Heart right ventricle (tissue), 16 donors: ENCODE data around the gene FLT4. TPM values are rescaled to one million over a fixed set of nuclear protein-coding genes. Genes with fewer than 3 reads are reported as not detected.

ENCODE experiments used
- ATAC-seq, 8 donors: fragments of 200-7000 bp; cut with Tn5 transposase; one replicate each; pipeline ENCODE4 v1.9.1; 2020; ENCODE audit warnings: mild to moderate bottlenecking in 8 of 8, moderate library complexity in 8 of 8, moderate number of reproducible peaks in 1 of 8
- DNase-seq, 2 donors: peaks; one replicate each; pipeline ENCODE4 v3.0.0-alpha.2; 2020
- H3K27ac ChIP-seq, 10 donors: fragments of 200-600 bp; sonication (generic) in 2 of 10; one replicate each; pipeline versions ENCODE4 v1.5.0 to v1.8.0; 2020 to 2022; ENCODE audit warnings: mild to moderate bottlenecking in 3 of 10
- H3K27me3 ChIP-seq, 7 donors: fragments of 200-600 bp; one replicate each; pipeline ENCODE4 v1.8.0; 2021 to 2022; ENCODE audit warnings: mild to moderate bottlenecking in 2 of 7
- H3K36me3 ChIP-seq, 9 donors: fragments of 200-600 bp; sonication (generic) in 1 of 9; one replicate each; pipeline versions ENCODE4 v1.5.0 to v1.8.0; 2020 to 2022; ENCODE audit warnings: mild to moderate bottlenecking in 2 of 9
- H3K4me1 ChIP-seq, 9 donors: fragments of 200-600 bp; sonication (generic) in 1 of 9; one replicate each; pipeline versions ENCODE4 v1.5.0 to v1.8.0; 2020 to 2022; ENCODE audit warnings: mild to moderate bottlenecking in 4 of 9
- H3K4me3 ChIP-seq, 10 donors: fragments of 200-600 bp; sonication (generic) in 2 of 10; one replicate each; pipeline versions ENCODE4 v1.5.0 to v1.8.0; 2020 to 2022; ENCODE audit warnings: mild to moderate bottlenecking in 7 of 10, moderate library complexity in 2 of 10
- H3K9me3 ChIP-seq, 11 donors: fragments of 200-600 bp in 10 of 11; sonication (generic) in 2 of 11; one replicate each; pipeline versions ENCODE4 v1.5.0 to v1.8.0; 2013 to 2022; ENCODE audit warnings: mild to moderate bottlenecking in 2 of 11, control low read depth in 1 of 11, moderate library complexity in 1 of 11
- WGBS, 2 donors: extraction: QIAGEN DNeasy Blood & Tissue Kit; methylation state at CpG; one replicate each; pipeline ENCODE4 v1.1.7; 2013; ENCODE audit warnings: inconsistent platforms in 1 of 2; 5-methylcytosine and 5-hydroxymethylcytosine counted together
- intact Hi-C, 10 donors: fragments of 100-400 bp; cut with DNase I; formaldehyde crosslinking; loops; one replicate each; pipeline versions ENCODE4 v1.11.1 to v1.14.2; 2022
- polyA plus RNA-seq, 2 donors: library from polyadenylated mRNA; stranded (reverse); fragments of 200-250 nt; gene quantifications; one replicate each; pipeline ENCODE4 v1.2.3, GENCODE V29; 2013
- total RNA-seq, 10 donors: library from RNA; stranded (reverse); fragmentation: NEBNext Ultra II Directional in 3 of 10; extraction: Animal tissue kit (Norgen Biotek cat#: 25700) in 3 of 10; gene quantifications; one replicate each; pipeline versions ENCODE4 v1.2.1 to v1.2.4, GENCODE V29; 2021 to 2023
- TF ChIP-seq, protein P1 (sequence below), 9 donors: fragments of 200-600 bp; sonication (generic) in 2 of 9; IDR thresholded peaks; one replicate each; pipeline versions ENCODE4 v1.5.0 to v1.8.0; 2021 to 2022; ENCODE audit warnings: antibody characterized with exemption in 9 of 9, mild to moderate bottlenecking in 5 of 9, moderate library complexity in 1 of 9
- donor health status: Arrhythmogenic right ventricular cardiomyopathy.
- donor health status: ischemic (EF 13 %, LVEDD 7.1; RV severe dilation, severe dysfunction).
- donor health status: healthy with polysubstance abuse.
- donor health status: DM: no; HTN: yes; CAD: no.
- donor health status: DM: no; HTN: no; CAD: no.
- donor health status: ischemic (EF 25% LVEDD 6.9; RV normal size, moderate dysfunction).
- donor health status: ischemic (EF 25% LVEDD 5.7; RV mildly dilated, moderate dysfunction).
- donor health status: healthy.
- donor health status: DM: yes; HTN: yes; CAD: no.
- donor health status: Ischemic cardiomyopathy.
- donor health status: ischemic (EF 35%, LVEDD 5.7; RV mildly dilated, moderate dysfunction).
- donor health status: nonischemic (EF 11% LVEDD 7.7; RV severe dilation, severe dysfunction).
- donor health status: DM: yes; HTN: yes; CAD: no.
- donor health status: PGD.
- donor health status: ischemic (EF 29% LVEDD 5.4; RV normal size, mild dysfunction).
- donor health status: nonischemic (EF 23%, LVEDD 6.1; RV moderate dilation, normal function).

Gene FLT4
- total and polyA plus RNA-seq, 12 donors, result 3.8 to 10.8 (median 6.3) TPM

DNA sequence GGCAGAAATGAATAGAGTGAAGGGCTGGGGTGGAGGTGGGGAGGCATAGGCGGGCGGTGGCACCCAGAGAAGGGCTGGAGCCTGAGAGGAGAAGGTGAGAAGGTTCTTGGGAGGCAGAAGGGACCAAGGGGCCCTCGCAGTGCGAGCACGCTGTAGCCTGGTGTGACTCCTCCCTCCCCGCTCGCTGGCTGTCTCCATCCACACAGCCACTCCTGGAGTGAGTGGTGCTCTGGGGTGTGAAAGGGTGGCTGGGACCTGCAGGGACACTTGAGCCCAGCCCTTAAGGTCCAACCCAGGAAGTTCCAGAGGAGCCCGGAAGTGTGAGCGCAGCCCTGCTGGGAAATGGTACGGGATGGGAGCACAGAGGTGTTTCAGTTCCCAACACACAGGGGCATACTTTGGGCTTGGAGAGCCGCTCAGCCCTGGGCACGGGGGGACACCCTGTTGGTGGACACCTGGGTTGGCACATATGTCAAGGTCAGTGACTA is 48.8 kb downstream of the FLT4 start:
- no peaks in the 10 kb centered on the region for H3K36me3 ChIP-seq
- no peak for ATAC-seq
- no peak overlapping the region for H3K4me3 ChIP-seq
- H3K4me1 ChIP-seq, result no peaks in the 10 kb centered on the region
- no peaks in the 10 kb centered on the region for H3K9me3 ChIP-seq
- peaks cover 0 to 2% (median 0%) of the 10 kb centered on the region in 7 donors for H3K27me3 ChIP-seq
- intact Hi-C loops, result no loop called here
- no peak overlapping the region for H3K27ac ChIP-seq
- WGBS, 2 donors, result 81 to 83% methylated on average over 12 of the region's 12 CpGs
- DNase-seq, result no peak
- TF ChIP-seq, protein P1, sequence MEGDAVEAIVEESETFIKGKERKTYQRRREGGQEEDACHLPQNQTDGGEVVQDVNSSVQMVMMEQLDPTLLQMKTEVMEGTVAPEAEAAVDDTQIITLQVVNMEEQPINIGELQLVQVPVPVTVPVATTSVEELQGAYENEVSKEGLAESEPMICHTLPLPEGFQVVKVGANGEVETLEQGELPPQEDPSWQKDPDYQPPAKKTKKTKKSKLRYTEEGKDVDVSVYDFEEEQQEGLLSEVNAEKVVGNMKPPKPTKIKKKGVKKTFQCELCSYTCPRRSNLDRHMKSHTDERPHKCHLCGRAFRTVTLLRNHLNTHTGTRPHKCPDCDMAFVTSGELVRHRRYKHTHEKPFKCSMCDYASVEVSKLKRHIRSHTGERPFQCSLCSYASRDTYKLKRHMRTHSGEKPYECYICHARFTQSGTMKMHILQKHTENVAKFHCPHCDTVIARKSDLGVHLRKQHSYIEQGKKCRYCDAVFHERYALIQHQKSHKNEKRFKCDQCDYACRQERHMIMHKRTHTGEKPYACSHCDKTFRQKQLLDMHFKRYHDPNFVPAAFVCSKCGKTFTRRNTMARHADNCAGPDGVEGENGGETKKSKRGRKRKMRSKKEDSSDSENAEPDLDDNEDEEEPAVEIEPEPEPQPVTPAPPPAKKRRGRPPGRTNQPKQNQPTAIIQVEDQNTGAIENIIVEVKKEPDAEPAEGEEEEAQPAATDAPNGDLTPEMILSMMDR (IDR thresholded peaks at IDR 0.05), result no peak

DNA sequence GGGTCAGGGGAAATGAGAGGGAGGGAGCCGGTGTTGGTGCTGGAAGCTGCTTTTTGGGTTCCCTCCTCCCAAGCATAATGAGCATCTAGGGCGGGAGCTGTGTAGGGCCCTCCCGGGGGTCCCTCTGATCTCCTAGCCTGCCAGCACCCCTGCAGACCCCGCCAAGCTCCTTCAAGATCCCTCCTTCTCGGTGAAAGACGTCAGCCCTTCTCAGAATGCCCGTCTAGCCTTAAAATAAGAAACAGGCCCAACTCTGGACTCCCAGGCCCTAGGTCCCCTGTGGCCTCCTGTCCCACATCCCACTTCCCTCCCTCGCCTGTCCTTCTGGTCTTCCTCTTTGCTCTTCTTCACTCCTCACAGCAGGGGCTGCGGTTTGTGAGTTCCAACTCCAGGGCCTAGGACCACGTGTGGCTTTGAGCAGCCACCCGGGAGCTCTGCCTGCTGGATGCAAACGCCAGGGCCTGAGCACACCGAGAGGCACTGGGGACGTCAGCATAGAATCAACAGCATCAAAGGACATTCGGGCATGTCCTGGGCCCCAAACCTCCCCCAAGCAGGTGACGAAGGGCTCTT is 49.3 kb downstream of the FLT4 start:
- Histone ChIP-seq H3K27me3 (no peaks in the 10 kb centered on the region), H3K4me1 (no peaks in the 10 kb centered on the region), H3K36me3 (no peaks in the 10 kb centered on the region), H3K4me3 (no peak overlapping the region), H3K9me3 (no peaks in the 10 kb centered on the region), H3K27ac (no peak overlapping the region)
- DNase-seq, result no peak
- intact Hi-C loops, result no loop called here
- TF ChIP-seq, protein P1 (IDR thresholded peaks at IDR 0.05), result no peak
- ATAC-seq, result no peak
- WGBS, 2 donors, result 73 to 76% methylated on average over 15 to 16 of the region's 16 CpGs

DNA sequence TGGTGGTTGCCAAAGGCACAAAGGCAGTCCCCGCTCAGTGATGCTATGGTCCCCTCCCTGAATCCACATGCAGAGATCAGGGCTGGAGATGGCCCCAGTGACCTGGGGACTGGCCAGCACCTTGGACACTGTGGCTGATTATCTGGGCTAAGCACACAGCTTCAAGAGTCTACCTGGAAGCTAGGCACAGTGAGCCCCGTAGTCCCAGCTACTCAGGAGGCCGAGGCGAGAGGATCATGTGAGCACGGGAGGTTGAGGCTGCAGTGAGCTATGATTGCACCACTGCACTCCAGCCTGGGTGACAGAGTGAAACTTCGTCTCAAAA is 49.8 kb downstream of the FLT4 start:
- Histone ChIP-seq H3K4me3 (no peak overlapping the region), H3K4me1 (no peaks in the 10 kb centered on the region), H3K9me3 (no peaks in the 10 kb centered on the region), H3K27me3 (no peaks in the 10 kb centered on the region), H3K36me3 (no peaks in the 10 kb centered on the region), H3K27ac (no peak overlapping the region)
- intact Hi-C loops, result no loop called here
- 92 to 93% methylated on average over 6 of the region's 6 CpGs for WGBS, 2 donors
- no peak for DNase-seq
- ATAC-seq, result no peak
- TF ChIP-seq, protein P1 (IDR thresholded peaks at IDR 0.05), result no peak

DNA sequence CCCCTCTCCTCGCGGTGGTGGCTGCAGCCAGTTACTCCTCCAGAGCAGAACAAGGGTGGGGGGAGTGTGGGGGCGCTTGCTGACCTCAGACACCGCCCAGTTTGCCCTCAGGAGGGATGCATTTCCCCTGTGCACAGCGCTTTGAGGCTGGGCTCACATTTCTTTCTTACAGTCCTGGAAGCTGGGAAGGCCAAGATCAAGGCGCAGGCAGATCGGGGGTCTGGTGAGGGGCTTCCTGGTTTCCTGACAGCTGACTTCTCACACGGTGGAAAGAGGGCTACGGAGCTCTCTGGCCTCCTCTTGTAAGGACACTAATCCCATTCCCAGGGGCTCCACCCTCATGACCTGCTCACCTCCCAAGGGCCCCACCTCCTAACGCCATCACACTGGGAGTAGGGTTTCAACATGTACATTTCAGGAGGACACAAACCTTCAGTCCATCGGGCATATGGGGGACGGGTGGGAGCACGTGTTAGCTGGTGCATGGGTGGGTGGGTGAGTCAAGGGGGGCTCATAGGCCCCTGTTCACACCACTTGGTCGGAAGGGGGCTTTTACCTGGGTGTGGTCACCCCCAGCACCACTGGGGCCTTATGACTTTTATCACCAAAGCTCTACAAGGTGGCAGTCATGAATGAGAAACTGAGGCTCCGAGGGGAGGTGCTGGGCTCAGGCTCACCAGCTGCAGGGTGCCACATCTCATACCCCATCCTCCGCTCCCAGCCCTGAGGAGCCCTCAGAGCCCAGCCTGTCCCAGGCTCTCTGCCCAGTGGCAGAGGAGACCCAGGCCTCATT is 50.4 kb downstream of the FLT4 start:
- intact Hi-C loops, result no loop called here
- TF ChIP-seq, protein P1 (IDR thresholded peaks at IDR 0.05), result no peak

More for the DNA sequence above, 50.4 kb downstream of the FLT4 start:
- ATAC-seq, result no peak
- WGBS, 2 donors, result 86 to 89% methylated on average over 16 of the region's 16 CpGs
- Histone ChIP-seq H3K9me3 (no peaks in the 10 kb centered on the region), H3K4me1 (no peaks in the 10 kb centered on the region), H3K27me3 (peaks cover 0 to 3% (median 0%) of the 10 kb centered on the region in 7 donors), H3K27ac (no peak overlapping the region), H3K36me3 (no peaks in the 10 kb centered on the region), H3K4me3 (no peak overlapping the region)
- peak in 1 of 2 donors; percentile 2 for DNase-seq
